ENCODE data around the gene ELF3. TPM values are rescaled to one million over a fixed set of nuclear protein-coding genes. Genes with fewer than 3 reads are reported as not detected.

The ELF3 gene
- total and polyA plus RNA-seq, 2 of the 13 experiments (the other 11 are each of a cell fraction or from before 2014, with no cell fraction given) = 11.5 to 55.1 TPM

DNA sequence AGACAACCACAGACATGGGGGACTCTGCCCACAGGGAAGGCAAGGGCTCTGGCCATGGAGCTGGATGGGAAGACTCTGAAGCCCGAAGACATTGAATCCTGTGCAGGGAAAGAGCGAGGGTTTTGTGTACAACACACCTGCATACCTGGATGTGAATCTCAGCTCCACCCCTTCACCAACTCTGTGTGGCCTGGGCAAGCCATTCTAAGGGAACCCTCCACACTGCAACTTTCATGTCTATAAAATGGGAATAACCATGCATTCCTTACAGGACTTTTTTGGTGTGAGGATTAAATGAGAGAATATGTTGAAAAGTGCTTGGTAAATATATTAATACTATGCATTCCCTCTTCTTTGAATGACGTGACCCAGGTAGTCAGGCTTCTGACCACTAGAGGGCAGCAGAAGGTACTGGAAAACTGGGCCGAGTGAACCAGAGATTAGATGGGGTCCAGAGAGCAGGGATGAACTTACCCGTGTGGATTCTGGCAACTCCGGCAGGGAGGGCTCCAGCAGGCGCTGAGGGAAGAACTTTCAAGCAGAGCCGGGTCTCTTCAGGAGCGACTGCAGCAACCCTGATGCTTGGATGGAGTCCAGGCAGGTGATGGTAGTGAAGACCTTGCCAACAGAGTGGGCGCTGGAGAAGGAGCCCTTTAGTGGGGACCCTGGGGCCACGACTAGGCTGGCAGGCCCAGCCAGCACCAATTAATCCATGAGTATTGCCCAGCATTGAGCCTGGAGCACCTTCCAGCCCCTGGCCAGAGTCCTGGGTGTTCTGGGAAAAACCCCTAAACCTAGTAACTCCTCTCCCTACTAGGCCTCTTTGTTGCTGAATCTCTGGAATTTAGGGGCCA lies 834 bp upstream of the ELF3 start (continued):
- TF ChIP-seq NR2F2 (IDR thresholded peaks at IDR 0.05; ENCODE audit: borderline replicate concordance, low read depth) (no peak), NR2C2 (CRISPR knock-in tag; IDR thresholded peaks at IDR 0.05; ENCODE audit: borderline replicate concordance) (no peak), SMYD3 (CRISPR knock-in tag; IDR thresholded peaks at IDR 0.05) (no peak), NFE2L1 (CRISPR knock-in tag; IDR thresholded peaks at IDR 0.05; ENCODE audit: borderline replicate concordance) (no peak), ASH2L (IDR thresholded peaks at IDR 0.05; ENCODE audit: insufficient read length, low read depth, low read length) (no peak), RBAK (CRISPR knock-in tag; IDR thresholded peaks at IDR 0.05) (no peak), SRF (IDR thresholded peaks at IDR 0.05; ENCODE audit: low read depth, low read length) (no peak), ZNF337 (CRISPR knock-in tag; IDR thresholded peaks at IDR 0.05; ENCODE audit: borderline replicate concordance, low read depth) (no peak), HDAC1 (CRISPR knock-in tag; IDR thresholded peaks at IDR 0.05) (no peak), ZNF101 (CRISPR knock-in tag; IDR thresholded peaks at IDR 0.05; ENCODE audit: borderline replicate concordance, low read depth) (no peak), KAT2B (IDR thresholded peaks at IDR 0.05; ENCODE audit: borderline replicate concordance, low read depth, low read length) (no peak), KMT2A (CRISPR knock-in tag; IDR thresholded peaks at IDR 0.05) (no peak), ZNF160 (CRISPR knock-in tag; IDR thresholded peaks at IDR 0.05) (no peak), ZNF776 (CRISPR knock-in tag; IDR thresholded peaks at IDR 0.05) (no peak), IRX3 (CRISPR knock-in tag; IDR thresholded peaks at IDR 0.05; ENCODE audit: borderline replicate concordance, low read depth) (no peak)
- TF ChIP-seq, protein P1, sequence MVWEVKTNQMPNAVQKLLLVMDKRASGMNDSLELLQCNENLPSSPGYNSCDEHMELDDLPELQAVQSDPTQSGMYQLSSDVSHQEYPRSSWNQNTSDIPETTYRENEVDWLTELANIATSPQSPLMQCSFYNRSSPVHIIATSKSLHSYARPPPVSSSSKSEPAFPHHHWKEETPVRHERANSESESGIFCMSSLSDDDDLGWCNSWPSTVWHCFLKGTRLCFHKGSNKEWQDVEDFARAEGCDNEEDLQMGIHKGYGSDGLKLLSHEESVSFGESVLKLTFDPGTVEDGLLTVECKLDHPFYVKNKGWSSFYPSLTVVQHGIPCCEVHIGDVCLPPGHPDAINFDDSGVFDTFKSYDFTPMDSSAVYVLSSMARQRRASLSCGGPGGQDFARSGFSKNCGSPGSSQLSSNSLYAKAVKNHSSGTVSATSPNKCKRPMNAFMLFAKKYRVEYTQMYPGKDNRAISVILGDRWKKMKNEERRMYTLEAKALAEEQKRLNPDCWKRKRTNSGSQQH (CRISPR knock-in tag; IDR thresholded peaks at IDR 0.05; ENCODE audit: low read depth) = peak; percentile 37; the same call in 1 of the 2 replicates
- TF ChIP-seq, protein P2, sequence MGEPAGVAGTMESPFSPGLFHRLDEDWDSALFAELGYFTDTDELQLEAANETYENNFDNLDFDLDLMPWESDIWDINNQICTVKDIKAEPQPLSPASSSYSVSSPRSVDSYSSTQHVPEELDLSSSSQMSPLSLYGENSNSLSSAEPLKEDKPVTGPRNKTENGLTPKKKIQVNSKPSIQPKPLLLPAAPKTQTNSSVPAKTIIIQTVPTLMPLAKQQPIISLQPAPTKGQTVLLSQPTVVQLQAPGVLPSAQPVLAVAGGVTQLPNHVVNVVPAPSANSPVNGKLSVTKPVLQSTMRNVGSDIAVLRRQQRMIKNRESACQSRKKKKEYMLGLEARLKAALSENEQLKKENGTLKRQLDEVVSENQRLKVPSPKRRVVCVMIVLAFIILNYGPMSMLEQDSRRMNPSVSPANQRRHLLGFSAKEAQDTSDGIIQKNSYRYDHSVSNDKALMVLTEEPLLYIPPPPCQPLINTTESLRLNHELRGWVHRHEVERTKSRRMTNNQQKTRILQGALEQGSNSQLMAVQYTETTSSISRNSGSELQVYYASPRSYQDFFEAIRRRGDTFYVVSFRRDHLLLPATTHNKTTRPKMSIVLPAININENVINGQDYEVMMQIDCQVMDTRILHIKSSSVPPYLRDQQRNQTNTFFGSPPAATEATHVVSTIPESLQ (CRISPR knock-in tag; conservative IDR thresholded peaks at IDR 0.05) = no peak
- TF ChIP-seq, protein P3, sequence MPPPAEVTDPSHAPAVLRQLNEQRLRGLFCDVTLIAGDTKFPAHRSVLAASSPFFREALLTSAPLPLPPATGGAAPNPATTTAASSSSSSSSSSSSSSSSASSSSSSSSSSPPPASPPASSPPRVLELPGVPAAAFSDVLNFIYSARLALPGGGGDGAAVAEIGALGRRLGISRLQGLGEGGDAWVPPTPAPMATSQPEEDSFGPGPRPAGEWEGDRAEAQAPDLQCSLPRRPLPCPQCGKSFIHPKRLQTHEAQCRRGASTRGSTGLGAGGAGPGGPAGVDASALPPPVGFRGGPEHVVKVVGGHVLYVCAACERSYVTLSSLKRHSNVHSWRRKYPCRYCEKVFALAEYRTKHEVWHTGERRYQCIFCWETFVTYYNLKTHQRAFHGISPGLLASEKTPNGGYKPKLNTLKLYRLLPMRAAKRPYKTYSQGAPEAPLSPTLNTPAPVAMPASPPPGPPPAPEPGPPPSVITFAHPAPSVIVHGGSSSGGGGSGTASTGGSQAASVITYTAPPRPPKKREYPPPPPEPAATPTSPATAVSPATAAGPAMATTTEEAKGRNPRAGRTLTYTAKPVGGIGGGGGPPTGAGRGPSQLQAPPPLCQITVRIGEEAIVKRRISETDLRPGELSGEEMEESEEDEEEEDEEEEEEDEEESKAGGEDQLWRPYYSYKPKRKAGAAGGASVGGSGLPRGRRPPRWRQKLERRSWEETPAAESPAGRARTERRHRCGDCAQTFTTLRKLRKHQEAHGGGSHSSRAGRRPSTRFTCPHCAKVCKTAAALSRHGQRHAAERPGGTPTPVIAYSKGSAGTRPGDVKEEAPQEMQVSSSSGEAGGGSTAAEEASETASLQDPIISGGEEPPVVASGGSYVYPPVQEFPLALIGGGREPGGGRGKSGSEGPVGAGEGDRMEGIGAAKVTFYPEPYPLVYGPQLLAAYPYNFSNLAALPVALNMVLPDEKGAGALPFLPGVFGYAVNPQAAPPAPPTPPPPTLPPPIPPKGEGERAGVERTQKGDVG (CRISPR knock-in tag; IDR thresholded peaks at IDR 0.05; ENCODE audit: borderline replicate concordance) = no peak
- TF ChIP-seq, protein P4, sequence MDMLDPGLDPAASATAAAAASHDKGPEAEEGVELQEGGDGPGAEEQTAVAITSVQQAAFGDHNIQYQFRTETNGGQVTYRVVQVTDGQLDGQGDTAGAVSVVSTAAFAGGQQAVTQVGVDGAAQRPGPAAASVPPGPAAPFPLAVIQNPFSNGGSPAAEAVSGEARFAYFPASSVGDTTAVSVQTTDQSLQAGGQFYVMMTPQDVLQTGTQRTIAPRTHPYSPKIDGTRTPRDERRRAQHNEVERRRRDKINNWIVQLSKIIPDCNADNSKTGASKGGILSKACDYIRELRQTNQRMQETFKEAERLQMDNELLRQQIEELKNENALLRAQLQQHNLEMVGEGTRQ (IDR thresholded peaks at IDR 0.05; ENCODE audit: low read depth, low read length) = no peak
- TF ChIP-seq, protein P4 (CRISPR knock-in tag; IDR thresholded peaks at IDR 0.05; ENCODE audit: borderline replicate concordance) = no peak
